ENCODE measurements around the gene LY6G5B.
A peak's percentile ranks its signal among the peaks of the same experiment; 100 is the strongest.

DNA sequence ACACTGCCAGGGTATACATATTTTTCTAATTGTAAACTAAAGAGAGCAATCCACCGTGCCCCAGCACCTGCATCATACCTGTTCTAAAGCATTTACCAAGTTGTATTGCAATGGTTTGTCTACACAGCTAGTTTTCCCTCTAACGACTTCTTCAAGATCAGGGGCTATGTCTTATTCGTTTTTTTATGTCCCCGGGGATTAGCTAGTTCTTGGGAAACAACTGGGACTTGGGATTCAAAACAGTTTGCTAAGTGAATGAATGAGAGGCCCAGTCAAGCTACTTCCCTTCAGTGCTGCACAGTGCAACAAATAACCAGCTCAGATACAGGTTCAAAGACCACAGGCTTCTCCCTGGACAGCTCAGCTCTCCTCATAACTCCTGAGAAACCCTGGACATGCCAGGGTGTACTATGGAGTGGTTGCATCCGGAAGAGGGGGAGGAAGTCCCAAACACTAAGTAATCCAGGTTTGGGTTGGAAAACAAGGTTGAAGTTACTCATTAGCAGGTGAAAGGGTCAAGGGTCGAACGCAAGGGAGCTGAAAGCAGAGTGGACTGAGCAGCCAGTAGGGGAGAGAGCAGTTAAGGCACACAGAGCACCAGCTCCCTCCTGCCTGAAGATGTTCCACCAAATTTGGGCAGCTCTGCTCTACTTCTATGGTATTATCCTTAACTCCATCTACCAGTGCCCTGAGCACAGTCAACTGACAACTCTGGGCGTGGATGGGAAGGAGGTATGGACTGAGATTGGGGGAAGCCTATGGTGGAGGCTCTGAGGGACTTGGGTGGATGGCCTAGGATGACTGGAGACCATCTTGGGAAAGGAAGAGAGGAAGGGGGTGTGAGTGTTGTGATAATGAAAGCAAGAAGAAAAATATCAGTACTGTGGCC is 14.2 kb upstream of the LY6G5B start, which contains the start of gene APOM:
- TF ChIP-seq, protein P1, sequence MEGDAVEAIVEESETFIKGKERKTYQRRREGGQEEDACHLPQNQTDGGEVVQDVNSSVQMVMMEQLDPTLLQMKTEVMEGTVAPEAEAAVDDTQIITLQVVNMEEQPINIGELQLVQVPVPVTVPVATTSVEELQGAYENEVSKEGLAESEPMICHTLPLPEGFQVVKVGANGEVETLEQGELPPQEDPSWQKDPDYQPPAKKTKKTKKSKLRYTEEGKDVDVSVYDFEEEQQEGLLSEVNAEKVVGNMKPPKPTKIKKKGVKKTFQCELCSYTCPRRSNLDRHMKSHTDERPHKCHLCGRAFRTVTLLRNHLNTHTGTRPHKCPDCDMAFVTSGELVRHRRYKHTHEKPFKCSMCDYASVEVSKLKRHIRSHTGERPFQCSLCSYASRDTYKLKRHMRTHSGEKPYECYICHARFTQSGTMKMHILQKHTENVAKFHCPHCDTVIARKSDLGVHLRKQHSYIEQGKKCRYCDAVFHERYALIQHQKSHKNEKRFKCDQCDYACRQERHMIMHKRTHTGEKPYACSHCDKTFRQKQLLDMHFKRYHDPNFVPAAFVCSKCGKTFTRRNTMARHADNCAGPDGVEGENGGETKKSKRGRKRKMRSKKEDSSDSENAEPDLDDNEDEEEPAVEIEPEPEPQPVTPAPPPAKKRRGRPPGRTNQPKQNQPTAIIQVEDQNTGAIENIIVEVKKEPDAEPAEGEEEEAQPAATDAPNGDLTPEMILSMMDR (IDR thresholded peaks at IDR 0.05): peak in 1 of 4 donors; percentile 9
- TF ChIP-seq POLR2A (IDR thresholded peaks at IDR 0.05): peak; percentile 90

Measured in right lobe of liver (tissue), 4 donors.